HG03439 (cell line): ENCODE measurements around the gene MAFG.

Source experiments
- ATAC-seq: cut with Tn5 transposase; IDR thresholded peaks from one replicate; pipeline ENCODE4 v1.9.1; 2021; ENCODE audit warnings: mild to moderate bottlenecking, moderate library complexity; ENCODE audit not compliant: unreplicated experiment

MAFG gene

GRCh38 chr17:81940538-81941483, 13.3 kb upstream of the MAFG start:
- no peak for ATAC-seq

- ATAC-seq = no peak
Observed at GRCh38 chr17:81939881-81940385, 12.4 kb upstream of the MAFG start.

- ATAC-seq = no peak
Observed at GRCh38 chr17:81939218-81939617, 11.7 kb upstream of the MAFG start.

- ATAC-seq = no peak
Observed at GRCh38 chr17:81935709-81936084, 8.2 kb upstream of the MAFG start.

- ATAC-seq = no peak
Observed at GRCh38 chr17:81934850-81935708, 7.5 kb upstream of the MAFG start.

GRCh38 chr17:81934098-81934757, 6.7 kb upstream of the MAFG start:
- ATAC-seq = no peak

GRCh38 chr17:81933178-81933699, 5.7 kb upstream of the MAFG start:
- ATAC-seq = no peak

GRCh38 chr17:81932333-81932983, 4.9 kb upstream of the MAFG start:
- no peak for ATAC-seq

- ATAC-seq = no peak
Observed at GRCh38 chr17:81931557-81932332, 4.2 kb upstream of the MAFG start.

- no peak for ATAC-seq
Observed at GRCh38 chr17:81931189-81931556, 3.6 kb upstream of the MAFG start.

- ATAC-seq = no peak
Observed at GRCh38 chr17:81930142-81931125, 2.9 kb upstream of the MAFG start.

GRCh38 chr17:81929253-81930141, 2.0 kb upstream of the MAFG start:
- ATAC-seq = no peak

- ATAC-seq = no peak
Observed at GRCh38 chr17:81928544-81929252, 1.2 kb upstream of the MAFG start.

GRCh38 chr17:81927152-81927652, 333 bp downstream of the MAFG start:
- peak; percentile 16 for ATAC-seq

GRCh38 chr17:81926451-81927151, 934 bp downstream of the MAFG start:
- ATAC-seq = peak; percentile 23

- no peak for ATAC-seq
Observed at GRCh38 chr17:81925860-81926450, 1.6 kb downstream of the MAFG start.
